GM21529 (cell line): Measurements from ENCODE around the gene TRAF2.
A peak's percentile ranks its signal among the peaks of the same experiment; 100 is the strongest.

Experiments
- ATAC-seq: cut with Tn5 transposase; IDR thresholded peaks from one replicate; pipeline ENCODE4 v1.9.1; 2021; ENCODE audit not compliant: unreplicated experiment

The TRAF2 gene

DNA sequence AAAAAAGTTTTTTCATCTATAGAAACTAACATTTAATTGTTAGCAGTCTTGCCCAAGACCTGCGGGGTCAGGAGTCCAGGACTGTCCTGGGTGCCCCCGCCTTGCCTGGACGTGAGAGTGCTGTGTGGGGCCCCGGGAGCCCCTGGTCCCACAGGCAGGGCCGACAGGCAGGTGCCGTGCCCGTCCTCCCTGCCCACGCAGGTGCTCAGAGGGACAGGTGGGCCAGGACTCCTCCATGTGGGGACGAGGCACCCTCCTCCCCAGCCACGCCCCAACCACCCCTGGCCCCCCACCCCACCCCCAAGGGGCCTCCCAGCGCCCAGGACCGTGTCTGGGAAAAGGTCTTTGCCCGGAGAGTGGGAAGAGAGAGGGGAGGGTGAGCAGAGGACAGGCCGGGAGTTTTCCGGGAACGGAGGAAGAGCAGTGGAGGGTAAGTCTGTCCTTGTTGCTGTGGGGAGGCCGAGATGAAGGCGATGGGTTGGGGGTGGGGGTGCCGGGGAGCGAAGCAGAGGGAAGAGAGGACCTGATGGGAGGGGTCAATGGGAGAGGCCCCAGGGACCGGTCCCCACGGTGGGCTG, 63.0 kb downstream of the TRAF2 start:
- ATAC-seq: no peak

DNA sequence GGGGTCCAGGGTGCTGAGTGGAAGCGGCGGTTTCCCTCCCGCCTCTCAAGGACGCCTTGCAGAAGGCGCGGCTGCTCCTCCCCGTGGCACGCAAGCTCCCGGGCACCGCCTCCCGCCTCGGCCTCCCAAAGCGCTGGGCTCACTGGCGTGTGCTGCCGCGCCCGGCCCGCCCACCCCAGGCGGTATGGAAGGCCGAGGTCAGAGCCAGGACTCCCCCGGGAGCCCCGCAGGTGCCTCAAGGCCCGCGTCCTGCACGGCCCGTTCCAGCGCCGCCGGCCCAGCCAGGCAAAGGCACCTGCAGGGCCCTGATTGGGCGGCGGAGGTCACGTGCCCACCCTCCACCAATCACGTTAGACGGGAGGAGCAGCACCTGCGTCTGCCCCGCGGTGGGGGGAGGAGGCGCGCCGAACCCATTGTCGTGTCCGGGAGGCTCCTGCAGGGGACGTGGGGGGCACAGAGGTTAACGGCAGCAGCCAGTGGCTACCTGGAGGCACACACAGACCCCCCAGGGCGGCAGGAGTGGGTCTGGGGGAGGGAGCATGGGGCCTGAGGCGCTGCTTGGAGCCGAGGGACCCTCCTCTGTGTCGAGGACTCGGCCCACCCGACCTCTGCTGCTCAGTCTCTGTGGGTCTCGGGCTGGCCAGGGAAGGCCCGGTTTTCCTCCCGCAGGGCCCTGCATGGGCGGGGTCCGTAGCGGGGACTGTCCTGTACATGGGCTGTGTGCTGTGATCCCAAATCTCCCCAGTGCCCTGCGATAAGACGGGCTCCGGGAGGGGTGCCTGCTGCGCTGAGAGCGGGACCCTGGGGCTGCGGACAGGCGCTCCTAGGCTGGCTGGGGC, 63.7 kb downstream of the TRAF2 start:
- peak; percentile 87 for ATAC-seq

DNA sequence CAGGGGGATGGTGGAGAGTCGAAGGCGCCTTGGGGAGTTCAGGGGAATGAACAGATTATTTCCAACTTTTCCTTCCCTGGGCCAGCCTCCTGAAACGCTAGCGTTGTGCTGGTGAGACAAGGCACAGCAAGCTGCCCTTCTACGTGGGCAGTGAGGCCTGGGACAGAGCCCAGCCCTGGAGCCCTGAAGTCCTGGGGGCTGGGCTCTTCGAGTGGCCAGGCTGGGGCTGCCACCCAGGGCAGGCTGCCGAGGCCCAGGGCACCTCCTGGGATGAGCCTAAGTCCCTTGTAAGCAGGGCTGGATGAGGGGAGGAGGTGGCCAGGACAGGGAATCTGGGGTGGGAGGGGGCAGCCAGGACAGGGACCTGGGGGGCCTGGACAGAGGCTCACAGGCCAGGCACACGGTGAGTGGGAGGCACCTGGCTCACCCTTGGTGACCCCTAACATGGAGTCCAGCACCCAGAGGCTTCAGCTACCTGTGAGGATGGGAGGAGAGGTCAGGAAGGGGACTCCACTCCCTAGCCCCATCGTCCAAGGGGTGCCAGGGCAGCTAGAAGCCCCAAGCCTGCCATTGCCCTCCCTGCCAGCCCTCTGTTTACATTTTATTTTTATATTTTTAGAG, 64.5 kb downstream of the TRAF2 start:
- ATAC-seq: no peak

DNA sequence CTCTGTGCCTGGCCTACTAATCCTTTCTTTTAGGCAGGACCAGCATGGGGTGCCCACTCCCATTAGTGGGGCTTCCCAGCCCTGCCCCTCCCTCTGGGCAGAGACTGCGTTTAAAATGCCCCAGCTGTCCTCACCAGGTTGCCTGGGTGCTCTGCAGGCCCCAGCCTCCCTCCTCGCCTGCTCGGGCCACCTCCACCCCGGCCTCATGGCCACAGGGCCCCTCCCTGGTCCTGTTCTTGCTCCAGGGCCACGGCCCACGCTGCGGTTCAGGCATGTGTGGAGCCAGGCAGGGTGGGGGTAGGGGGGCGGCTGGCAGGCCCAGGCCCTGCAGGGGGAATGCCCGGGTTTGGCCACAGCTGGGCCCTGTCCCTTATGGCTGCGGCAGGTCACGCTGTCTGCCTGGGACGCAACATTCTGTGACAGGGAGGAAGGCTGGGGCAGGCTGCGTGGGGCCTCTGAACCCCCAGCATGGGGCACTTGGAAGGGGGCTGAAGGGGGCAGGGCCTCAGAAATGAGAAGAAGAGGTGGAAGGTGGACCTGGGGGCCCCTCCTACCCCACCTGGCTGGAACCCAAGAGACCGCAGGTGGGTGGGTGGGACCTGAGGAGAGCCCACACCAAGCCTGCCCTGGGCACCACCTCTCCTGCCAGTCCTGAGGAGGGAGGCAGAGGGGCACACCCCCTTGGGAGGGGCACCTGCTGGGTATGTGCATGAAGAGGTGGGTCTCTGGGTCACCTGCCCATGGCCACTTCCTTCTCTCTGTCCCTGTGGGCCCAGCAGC, 65.4 kb downstream of the TRAF2 start, which contains the start of gene LCN12:
Gene LCN12, plus strand, starts transcription at position 733 of the 780 bp plus-strand sequence. CDS start 55 bp downstream, outside the sequence.
- no peak for ATAC-seq

DNA sequence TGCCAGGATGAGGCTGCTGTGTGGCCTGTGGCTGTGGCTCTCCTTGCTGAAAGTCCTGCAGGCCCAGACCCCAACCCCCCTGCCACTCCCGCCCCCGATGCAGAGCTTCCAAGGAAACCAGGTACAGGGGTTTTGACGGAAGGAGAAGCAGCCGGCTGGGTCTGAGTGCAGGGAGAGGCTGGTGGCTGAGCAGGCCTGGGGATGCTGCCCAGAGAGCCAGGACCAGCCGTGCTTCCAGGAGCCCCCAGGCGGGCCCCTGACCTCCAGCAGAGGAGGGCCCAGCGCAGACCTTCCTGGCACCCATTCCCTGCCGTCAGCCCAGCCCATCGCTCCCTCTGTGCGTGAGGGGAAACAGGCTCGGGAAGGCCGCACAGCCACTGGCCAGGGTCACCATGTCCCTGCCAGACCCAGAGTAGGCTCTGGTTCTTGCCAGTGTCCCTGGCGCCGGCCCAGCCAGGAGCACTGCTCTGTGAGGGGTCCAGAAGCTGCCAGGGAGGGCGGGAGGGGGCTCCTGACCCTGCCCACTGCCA, 66.1 kb downstream of the TRAF2 start:
- ATAC-seq: no peak

DNA sequence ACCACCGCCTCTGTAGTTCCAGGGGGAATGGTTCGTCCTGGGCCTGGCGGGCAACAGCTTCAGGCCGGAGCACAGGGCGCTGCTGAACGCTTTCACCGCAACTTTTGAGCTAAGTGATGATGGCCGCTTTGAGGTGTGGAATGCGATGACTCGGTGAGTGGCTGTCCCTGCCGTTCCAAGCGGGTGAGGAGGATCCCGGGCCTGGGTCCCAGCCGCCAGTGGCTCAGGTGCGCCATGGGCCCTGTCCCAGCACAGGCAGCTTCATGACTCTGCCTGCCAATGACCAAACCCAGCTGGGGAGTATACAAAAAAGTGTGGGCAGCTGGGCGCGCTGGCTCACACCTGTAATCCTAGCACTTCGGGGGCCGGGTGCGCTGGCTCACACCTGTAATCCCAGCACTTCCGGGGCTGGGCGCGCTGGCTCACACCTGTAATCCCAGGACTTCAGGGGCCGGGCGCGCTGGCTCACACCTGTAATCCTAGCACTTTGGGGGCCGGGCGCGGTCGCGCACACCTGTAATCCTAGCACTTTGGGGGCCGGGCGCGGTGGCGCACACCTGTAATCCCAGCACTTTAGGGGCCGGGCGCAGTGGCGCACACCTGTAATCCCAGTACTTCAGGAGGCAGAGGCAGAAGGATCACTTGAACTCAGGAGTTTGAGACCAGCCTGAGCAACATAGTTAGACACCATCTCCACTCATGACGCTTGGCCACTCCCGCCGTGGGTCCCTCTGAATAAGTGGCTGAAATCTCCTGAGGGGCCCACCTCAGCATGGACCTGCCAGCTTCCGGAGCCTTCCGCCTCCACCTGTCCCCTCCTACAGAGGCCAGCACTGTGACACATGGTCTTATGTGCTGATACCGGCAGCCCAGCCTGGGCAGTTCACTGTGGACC, 66.8 kb downstream of the TRAF2 start:
- ATAC-seq: no peak

DNA sequence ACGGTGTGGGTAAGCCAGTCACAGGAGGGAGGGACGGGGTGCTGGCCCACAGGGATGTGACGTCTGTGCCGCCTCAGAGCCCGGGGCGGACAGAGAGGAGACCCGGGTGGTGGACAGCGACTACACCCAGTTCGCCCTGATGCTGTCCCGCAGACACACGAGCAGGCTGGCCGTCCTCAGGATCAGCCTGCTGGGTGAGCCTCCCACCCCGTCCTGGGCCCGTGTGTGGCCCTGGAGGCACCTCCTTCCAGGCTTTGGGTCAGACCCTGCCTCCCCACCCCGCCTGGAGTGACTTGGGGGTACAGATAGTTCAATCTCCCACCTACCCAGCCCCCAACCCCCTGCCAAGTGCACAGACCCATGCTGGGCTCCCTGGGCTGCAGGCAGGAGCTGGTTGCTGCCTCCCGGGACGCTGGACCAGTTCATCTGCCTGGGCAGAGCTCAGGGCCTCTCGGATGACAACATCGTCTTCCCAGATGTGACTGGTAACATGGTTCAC, 67.5 kb downstream of the TRAF2 start:
- no peak for ATAC-seq

DNA sequence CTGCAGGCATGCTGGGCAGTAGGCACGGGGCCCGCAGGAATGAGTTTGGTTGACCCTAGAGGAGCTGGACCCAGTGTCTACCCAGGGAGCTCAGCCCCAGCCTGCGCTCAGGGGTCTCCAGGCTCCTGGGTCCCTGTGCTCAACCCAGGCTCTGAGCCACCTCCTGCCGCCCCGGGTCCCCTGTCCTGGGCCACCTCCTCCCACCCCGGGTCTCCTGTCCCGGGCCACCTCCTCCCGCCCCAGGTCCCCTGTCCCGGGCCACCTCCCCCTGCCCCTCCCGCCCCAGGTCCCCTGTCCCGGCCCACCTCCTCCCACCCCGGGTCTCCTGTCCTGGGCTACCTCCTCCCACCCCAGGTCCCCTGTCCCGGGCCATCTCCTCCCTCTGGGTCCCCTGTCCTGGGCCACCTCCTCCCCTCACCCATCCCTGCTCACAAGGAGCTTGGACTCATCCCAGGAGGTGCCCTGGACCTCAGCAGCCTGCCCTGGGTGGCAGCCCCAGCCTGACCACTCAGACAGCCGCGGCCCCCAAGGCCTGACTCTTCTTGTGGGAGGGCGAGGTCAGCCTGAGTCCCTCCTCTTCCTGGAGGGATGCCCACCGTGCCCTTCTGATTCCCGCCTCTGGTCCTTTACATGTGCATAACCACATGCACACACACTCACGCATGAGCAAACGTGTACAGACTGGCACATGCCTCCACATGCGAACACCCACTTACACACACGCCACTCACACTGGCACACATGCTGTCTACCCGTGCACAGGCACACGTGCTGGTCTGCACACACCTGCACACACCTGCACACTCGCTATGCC, 68.2 kb downstream of the TRAF2 start:
- no peak for ATAC-seq

DNA sequence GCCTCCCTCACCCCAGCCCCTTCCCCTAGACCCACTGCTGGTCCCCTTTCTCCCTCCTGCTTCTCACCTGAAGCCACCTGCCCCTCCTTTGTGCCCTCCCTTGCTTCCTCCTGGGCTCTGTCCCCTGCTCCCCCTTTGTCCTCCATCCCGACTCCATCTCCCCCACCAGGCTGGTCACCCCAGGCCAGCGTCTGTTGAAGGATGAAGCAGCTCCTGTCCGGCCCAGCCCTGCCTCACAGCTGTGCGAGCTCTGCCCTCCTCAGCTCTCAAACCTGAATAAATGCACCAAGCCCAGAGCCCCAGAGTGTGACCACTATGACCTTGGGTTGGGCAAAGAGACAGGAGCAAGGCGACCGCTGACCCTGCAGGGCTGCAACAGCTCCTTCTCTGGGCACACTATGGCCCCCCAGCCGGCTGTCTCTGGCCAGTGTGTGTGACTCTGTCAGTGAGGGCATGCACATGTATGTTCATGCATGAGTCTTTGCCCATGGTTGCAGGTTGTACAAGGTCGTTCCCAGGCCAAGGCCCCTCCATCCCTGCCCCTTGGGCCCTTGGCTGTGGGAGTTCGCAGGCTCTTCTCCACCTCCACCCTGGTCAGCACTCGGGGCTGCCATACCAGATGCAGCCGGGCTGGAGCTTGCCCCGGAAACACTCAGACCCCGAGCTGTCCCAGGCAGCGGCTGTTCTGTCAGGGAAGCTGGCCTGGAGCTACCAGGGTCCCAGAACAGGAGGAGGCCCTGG, 69.1 kb downstream of the TRAF2 start:
- ATAC-seq: no peak

DNA sequence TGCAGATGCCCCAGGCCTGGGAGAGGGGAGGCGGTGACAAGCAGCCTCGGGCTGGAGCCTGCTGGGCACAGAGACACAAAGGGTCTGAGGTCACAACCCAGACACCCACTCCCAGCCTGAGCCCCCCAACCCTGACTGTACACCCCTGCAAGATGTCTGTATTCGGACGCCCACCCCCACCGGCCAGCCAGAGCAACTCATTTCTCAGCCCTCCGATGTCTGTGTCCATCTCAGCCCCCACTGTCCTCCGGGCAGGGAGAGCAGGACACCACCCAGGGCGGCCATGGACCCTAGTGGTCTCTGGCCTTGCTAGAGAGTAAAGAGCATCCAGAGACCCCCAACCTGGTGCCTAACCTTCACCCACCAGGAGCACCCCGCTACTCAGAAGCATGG, 69.6 kb downstream of the TRAF2 start:
- no peak for ATAC-seq

DNA sequence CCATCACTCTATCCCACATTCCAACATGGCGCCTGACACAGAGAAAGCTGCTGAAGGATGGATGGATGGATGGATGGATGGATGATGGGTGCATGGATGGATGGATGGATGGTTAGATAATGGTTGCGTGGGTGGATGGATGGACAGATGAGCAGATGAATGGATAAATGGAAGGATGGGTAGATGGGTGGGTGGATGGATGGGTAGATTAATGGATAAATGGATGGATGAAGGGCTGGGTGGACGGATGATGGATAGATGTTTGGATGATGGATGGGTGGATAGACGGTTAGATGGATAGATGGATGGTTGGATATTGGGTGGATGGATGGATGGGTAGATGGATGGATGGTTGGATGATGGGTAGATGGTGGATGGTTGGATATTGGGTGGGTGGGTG, 70.3 kb downstream of the TRAF2 start:
- ATAC-seq: no peak

DNA sequence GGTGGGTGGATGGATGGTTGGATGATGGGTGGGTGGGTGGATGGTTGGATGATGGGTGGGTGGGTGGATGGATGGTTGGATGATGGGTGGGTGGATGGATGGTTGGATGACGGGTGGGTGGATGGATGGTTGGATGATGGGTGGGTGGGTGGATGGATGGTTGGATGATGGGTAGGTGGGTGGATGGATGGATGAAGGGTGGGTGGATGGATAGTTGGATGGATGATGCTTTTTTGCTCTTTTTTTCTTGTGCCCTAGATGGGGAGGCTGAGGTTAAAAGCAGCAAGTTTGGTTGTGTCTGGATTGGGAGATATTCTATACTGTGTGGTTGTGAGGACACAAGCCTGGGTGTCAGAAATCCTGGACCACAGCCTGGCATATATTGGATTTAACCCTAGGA, 71.1 kb downstream of the TRAF2 start:
- ATAC-seq: no peak

DNA sequence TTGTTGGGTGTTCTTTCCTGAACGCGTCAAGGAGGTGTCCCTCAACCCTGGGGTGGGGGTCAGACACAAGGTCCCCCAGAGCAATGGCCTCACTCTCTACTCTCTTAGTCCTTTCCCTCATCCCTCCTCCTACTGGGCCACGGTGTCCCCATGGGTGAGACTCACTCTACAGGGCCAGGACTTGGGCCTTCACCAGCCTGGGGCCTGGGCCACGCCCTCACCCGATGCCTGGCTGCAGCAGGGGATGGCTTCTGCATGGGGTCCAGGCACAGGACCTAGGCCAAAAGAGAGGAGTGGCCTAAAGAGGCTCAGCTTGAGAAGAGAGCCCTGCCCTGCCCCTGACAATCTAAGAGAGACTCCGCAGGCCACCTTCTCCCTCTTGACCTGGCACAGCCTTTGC, 71.6 kb downstream of the TRAF2 start:
- no peak for ATAC-seq

DNA sequence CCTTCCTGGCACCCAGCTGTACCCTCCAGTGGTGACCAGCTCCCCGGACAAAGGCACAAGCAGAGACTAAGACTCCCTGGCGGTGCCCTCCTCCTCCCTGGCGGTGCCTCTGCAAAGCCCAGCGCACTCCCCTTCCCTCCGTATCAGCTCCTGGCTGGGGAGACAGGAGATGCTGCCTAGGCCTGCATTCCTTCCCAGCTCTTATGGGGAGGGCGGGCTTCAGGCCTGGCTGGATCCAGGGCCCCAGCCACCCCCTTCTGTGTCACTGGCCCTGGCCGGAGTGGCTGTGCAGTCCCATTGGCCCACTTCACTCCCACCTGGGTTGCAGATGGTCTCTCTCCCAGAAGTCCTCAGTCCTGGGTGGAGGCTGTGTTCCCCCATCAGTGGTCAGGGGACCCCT, 72.2 kb downstream of the TRAF2 start:
- ATAC-seq: no peak

DNA sequence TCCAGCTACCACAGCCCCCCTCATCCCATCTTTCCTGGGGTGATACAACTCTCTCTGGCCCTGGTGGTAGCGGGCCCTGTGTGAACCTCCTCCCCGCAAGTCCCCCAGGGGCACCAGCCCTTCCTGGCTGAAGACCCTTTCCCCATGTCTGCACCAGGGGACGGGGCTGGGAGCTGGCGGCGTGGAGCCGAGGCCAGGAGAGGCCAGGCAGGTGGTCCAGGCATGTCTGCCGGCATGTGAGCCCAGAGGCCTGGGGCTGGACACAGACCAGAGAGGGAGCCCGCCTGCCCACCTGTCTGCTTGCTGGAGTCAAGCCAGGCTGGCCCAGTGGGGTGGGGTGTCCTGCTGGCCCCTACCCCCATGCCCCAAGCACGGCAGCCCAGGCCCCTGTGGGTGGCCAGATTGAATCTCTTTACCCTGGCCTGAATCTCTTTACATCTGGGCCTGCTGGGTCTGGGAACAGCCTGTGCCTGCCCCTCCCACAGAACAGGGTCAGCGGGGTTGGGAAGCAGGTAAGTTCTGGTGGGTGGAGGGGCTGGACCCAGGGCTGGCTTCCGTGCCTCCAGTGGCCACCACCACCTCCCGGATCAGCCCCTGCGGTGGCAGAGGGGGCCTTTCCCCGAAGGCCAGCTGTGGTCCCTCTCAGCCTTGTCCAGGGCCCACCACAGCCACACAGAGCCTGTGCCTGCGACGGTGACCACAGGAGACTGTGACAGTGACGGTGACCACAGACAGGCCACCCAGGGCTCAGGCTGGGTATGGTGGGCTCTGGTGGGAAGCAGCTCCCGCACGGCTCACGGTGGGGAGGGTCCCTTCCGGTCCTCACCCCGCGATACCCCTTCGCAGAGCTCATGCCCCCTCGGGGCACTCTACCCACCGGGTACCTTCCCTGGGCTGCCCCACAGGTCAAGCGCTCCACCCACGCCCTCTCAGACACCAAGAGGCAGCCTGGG, 72.9 kb downstream of the TRAF2 start:
- ATAC-seq: no peak

DNA sequence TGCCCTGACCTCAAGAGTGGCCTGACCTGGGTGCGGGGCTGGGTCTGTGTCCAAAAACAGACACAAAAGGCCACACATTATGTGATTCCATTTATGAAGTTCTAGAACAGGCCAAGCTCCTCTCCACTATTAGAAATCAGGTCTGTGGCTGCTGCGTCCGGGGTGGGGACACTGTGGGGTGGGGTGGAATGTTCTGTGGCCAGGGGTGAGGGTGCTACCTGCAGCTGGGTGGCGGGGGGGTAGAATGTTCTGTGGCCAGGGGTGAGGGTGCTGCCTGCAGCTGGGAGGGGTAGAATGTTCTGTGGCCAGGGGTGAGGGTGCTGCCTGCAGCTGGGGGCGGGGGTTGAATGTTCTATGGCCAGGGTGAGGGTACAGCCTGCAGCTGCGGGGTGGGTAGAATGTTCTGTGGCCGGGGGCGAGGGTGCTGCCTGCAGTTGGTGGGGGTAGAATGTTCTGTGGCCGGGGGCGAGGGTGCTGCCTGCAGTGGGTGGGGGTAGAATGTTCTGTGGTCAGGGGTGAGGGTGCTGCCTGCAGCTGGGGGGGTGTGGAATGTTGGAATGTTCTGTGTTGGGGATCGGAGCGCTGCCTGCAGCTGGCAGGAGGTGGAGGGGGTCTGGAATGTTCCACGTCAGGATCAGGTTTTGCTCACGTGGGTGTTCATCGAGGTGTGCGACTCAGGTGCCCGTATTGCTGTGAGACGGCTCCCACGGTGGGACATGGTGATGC, 74.1 kb downstream of the TRAF2 start:
- ATAC-seq: no peak

DNA sequence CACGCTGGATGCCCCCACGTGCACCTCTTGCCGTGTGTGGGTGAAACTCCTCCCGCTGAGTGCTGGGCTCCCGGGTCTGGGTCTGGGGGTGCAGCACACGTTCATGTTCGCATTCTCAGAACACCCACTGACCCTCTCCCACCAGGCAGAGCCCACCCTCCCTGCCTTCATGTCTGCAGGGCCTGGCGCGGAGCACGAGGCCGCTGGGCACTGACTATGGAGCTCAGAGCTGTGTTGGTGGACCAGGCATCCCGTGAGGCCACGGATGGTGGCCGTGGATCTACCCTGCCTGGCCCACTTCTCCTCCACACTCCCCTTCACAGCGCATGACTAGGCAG, 74.6 kb downstream of the TRAF2 start:
- ATAC-seq: no peak
